IPS-20b (cell line): ENCODE data around the gene SMAD6.

Experiments
- H3K27ac ChIP-seq: one replicate; pipeline ENCODE4 v1.5.1; 2013; ENCODE audit warnings: low read length
- H3K27me3 ChIP-seq: 2 replicates; pipeline ENCODE4 v1.6.1; 2013; ENCODE audit warnings: mild to moderate bottlenecking, low read length, inconsistent platforms; ENCODE audit not compliant: insufficient read depth
- H3K36me3 ChIP-seq: 2 replicates; pipeline ENCODE4 v1.6.1; 2013; ENCODE audit warnings: low read depth, mild to moderate bottlenecking, inconsistent platforms, low read length, moderate library complexity; ENCODE audit not compliant: insufficient read depth
- H3K4me1 ChIP-seq: 2 replicates; pipeline ENCODE4 v1.6.1; 2013; ENCODE audit warnings: mild to moderate bottlenecking, control low read depth, inconsistent platforms, low read length, moderate library complexity; ENCODE audit not compliant: insufficient read depth
- H3K4me3 ChIP-seq: 2 replicates; pipeline ENCODE4 v1.5.1; 2013; ENCODE audit warnings: mild to moderate bottlenecking, low read length, inconsistent platforms
- H3K9ac ChIP-seq: 2 replicates; pipeline ENCODE4 v1.6.1; 2013; ENCODE audit warnings: low read depth, mild to moderate bottlenecking, inconsistent platforms, low read length, moderate library complexity
- H3K9me3 ChIP-seq: 2 replicates; pipeline ENCODE4 v1.6.1; 2013; ENCODE audit warnings: mild to moderate bottlenecking, low read depth, low read length, inconsistent platforms; ENCODE audit not compliant: insufficient read depth

SMAD6 gene

DNA sequence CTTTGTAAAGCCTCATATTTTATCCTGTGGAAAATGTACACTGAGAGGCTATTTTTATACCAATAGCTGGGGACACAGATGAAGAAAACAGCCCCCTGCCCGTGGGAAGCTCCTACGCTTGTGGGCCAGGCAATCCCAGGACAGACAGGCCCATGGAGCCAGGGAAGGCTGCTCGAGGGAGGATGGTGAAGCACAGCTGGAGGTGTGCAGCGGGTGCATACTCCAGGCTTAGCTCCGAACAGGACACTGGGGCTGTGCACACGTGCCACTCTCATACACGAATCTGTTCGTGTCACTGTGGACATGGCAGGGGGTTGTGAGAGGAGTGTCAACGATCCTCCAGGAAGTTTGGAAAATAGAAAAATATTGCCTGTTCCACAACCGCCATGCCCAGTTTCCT is 36.1 kb downstream of the SMAD6 start:
- Histone ChIP-seq H3K27ac (no peak overlapping the region), H3K4me3 (no peak overlapping the region), H3K9ac (no peak overlapping the region), H3K4me1 (no peaks in the 10 kb centered on the region), H3K36me3 (no peaks in the 10 kb centered on the region), H3K9me3 (no peaks in the 10 kb centered on the region), H3K27me3 (no peaks in the 10 kb centered on the region)

DNA sequence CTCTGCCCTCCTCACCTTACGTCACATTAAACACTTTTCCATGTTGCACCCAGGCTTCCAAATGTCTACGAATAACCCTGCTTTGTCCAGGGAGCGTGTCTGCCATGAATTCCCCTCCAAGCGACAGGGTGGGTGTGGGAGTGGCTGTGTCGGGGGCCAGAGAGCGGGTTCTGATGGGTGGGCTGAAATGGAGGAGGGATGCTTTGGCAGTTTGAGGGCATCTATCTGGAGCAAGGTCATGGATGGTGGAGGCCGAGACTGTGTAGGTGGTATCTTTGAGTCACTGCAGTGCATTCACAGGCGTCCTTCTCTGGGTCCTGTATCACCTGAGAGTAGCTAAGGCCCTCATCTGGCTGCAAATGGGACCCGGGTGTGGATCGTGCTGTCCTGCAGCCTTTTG is 36.6 kb downstream of the SMAD6 start:
- Histone ChIP-seq H3K36me3 (no peaks in the 10 kb centered on the region), H3K27ac (no peak overlapping the region)

DNA sequence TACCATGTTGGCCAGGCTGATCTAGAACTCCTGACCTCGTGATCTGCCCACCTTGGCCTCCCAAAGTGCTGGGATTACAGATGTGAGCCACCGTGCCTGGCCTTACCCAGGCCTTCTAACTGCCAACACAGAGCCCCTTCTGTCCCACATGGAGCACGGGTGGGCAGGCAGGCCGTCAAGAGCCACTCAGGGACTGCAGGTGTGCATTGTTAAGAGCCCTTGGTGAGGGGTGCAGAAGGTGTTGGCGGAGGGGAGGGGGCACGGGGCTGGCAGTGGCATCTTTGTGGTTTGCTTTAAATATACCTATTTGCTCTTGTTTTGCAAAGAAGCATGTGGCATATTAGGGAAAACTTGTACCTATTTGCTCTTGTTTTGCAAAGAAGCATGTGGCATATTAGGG is 37.3 kb downstream of the SMAD6 start:
- H3K4me1 ChIP-seq, result 0 out of 2 replicates have a peak, but pooled peaks cover 2% of the 10 kb centered on the region
- no peaks in the 10 kb centered on the region for H3K27me3 ChIP-seq
- H3K27ac ChIP-seq, result no peak overlapping the region
- no peak overlapping the region for H3K4me3 ChIP-seq
- H3K9ac ChIP-seq, result no peak overlapping the region
- H3K36me3 ChIP-seq, result no peaks in the 10 kb centered on the region
- H3K9me3 ChIP-seq, result no peaks in the 10 kb centered on the region

More for the DNA sequence above, 36.6 kb downstream of the SMAD6 start:
- Histone ChIP-seq H3K27me3 (no peaks in the 10 kb centered on the region), H3K9me3 (no peaks in the 10 kb centered on the region), H3K4me3 (no peak overlapping the region), H3K9ac (no peak overlapping the region), H3K4me1 (no peaks in the 10 kb centered on the region)

DNA sequence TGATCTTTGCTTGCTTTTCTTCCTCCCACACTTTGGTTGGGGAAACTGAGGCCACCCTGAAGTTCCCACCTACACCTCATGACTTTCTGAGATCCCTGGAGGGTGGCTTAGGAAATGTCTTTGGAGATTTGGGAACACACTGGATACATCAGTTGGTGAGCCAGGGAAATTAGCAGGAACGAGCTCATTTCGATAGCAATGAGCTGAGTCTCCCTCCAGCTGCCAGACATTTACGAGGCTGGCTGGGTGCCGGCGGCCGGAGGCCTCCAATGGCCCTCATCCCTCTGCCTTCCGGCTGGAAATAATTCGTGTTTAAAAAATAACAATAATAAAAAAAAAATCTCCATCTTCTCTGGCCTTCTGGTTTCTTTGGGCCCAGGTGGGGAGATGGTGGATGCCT is 38.8 kb downstream of the SMAD6 start:
- Histone ChIP-seq H3K36me3 (no peaks in the 10 kb centered on the region), H3K27ac (no peak overlapping the region), H3K4me1 (0 out of 2 replicates have a peak, but pooled peaks cover 8% of the 10 kb centered on the region)

DNA sequence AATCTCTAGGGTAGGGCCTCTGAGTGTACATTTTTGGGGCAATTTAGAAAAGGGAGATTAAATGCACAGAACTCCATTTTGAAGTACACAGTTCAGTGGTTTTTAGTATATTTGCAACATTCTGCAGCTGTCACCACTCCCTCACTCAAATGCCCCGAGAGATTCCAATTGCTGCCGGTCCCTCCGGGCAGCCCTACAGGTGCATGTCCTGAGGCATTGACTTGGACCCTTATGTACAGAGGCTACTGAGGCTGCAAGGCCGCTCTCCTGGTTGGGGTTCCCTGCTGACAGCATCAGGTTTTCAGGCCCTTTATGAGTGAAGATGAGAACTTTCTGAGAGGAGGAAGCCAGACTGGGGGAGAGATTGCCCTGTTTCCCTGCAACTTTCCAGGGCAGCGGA is 39.6 kb downstream of the SMAD6 start:
- Histone ChIP-seq H3K9me3 (no peaks in the 10 kb centered on the region), H3K4me3 (no peak overlapping the region), H3K27me3 (no peaks in the 10 kb centered on the region), H3K36me3 (no peaks in the 10 kb centered on the region), H3K27ac (no peak overlapping the region), H3K9ac (no peak overlapping the region), H3K4me1 (peaks cover 15% of the 10 kb centered on the region; the same call in 1 of the 2 replicates)

More for the DNA sequence above, 38.8 kb downstream of the SMAD6 start:
- H3K4me3 ChIP-seq, result no peak overlapping the region
- no peaks in the 10 kb centered on the region for H3K9me3 ChIP-seq
- H3K9ac ChIP-seq, result no peak overlapping the region
- no peaks in the 10 kb centered on the region for H3K27me3 ChIP-seq

DNA sequence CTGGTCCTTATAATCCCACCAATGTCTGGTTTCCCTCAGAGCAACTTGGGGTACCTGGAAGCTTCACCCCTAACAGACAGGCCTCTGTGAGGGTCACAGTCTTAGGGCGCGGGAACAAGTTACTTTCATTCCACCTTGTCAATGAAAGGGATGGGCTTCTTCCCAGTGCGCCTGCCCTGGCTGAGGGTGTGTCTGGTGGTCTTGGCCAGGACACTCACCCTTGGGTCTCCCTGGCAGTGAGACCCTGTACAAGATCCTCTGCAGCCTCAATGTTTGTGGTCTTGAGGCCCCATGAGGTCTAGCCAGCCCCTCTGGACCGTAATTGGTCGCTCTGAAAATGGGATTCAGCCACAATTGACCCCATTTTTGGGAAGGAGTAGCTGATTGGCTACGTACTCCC is 40.2 kb downstream of the SMAD6 start:
- Histone ChIP-seq H3K27me3 (no peaks in the 10 kb centered on the region), H3K27ac (no peak overlapping the region), H3K9me3 (no peaks in the 10 kb centered on the region), H3K36me3 (no peaks in the 10 kb centered on the region), H3K4me3 (no peak overlapping the region), H3K9ac (no peak overlapping the region), H3K4me1 (peaks cover 19% of the 10 kb centered on the region; the same call in 1 of the 2 replicates)

DNA sequence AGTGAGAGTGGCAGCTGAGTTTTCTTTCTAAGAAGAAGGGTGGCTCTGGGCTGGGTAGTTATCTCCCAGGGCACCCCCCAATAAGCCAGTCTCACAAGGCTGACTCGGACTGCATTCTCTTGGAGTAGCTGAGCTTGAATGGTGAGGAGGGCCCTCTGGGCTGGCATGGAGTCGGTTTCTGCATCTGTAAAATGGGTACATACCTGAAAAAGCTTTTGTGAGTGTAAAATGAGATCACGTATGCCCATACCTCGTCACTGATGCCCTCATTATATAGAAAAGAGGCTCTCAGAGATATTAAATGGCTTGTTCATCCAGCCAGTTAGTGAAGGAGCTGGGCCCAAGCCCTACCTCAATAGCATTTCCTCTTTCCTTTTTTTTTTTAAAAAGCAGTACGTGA is 41.2 kb downstream of the SMAD6 start:
- Histone ChIP-seq H3K9me3 (no peaks in the 10 kb centered on the region), H3K4me3 (no peak overlapping the region), H3K27me3 (no peaks in the 10 kb centered on the region), H3K36me3 (no peaks in the 10 kb centered on the region), H3K9ac (no peak overlapping the region), H3K4me1 (peaks cover 28% of the 10 kb centered on the region; the same call in 1 of the 2 replicates), H3K27ac (no peak overlapping the region)

DNA sequence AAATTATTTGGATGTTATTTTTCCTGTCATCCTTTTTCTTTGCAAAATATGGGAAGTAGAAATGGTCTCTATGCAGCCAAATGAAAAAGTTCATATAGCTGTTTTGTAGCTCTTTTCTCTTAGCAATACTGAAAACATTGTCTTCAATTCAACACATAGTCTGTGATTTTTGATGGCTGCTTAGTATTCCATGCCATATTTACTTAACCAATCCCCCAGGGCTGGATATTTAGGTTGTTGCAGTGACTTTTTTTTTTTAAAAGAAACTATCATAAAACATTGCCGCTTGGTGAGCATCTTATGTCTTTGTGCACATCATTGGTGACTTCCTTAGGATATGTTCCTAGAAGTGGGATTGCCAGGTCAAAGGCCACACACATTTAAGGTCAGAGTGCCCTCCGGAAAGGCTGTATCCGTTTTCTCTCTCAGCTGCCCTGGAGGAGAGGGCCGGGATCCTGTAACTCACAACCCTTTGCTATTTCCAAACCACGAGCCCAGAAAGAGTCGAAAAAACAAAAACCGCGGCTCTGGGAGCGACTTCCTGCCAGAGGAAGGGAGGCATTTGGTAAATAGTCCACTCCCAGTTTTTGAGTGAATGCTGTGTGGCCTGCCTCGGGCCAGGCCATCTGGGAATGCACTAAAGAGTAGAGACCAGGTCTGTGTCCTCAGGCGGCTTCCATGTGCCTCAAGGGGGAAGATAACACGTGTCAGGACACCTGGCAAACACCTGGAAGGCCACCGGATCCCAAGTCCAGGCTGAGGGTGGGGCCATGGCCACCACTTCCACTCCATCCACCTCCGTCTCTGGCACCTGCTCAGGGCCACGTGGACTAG is 41.9 kb downstream of the SMAD6 start:
- H3K27ac ChIP-seq, result no peak overlapping the region
- H3K27me3 ChIP-seq, result no peaks in the 10 kb centered on the region
- no peaks in the 10 kb centered on the region for H3K9me3 ChIP-seq
- no peak overlapping the region for H3K4me3 ChIP-seq
- peaks cover 34% of the 10 kb centered on the region; the same call in 1 of the 2 replicates for H3K4me1 ChIP-seq
- H3K9ac ChIP-seq, result no peak overlapping the region
- H3K36me3 ChIP-seq, result no peaks in the 10 kb centered on the region

DNA sequence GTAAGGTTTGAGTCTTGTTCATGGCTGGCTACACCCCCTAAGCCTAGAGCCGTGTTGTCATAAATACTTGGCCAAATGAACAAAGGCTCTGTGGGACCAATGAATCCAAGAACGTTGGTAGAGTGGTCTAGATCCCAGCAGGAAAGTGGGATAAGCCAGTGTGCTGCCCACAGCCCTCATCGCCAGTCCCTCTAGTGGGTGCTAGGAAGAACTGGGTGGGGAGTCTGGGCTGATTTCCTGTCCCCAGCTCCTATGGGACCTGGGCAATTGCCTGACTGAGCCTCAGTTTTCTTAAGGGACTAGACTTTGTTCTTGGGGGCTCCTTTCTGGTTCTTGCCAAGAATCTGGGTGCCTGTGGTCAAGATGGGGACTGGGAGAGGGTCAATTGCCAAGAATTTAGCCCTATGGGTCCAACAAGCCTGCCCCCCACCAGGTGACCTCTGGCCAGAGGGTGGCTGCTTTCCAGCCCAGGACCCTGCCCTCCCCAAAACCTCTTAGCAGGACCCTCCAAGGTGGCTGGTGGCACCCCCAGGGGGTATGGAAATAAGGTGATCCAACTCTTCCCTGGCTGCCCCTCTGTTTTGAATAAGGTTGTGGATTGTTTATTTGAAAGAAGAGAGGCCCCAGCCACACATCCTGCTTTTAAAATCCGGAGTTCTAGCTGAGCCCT is 42.7 kb downstream of the SMAD6 start:
- Histone ChIP-seq H3K4me3 (no peak overlapping the region), H3K9me3 (no peaks in the 10 kb centered on the region), H3K27ac (no peak overlapping the region), H3K4me1 (peaks cover 34% of the 10 kb centered on the region; the same call in 1 of the 2 replicates), H3K36me3 (no peaks in the 10 kb centered on the region), H3K27me3 (no peaks in the 10 kb centered on the region), H3K9ac (no peak overlapping the region)

DNA sequence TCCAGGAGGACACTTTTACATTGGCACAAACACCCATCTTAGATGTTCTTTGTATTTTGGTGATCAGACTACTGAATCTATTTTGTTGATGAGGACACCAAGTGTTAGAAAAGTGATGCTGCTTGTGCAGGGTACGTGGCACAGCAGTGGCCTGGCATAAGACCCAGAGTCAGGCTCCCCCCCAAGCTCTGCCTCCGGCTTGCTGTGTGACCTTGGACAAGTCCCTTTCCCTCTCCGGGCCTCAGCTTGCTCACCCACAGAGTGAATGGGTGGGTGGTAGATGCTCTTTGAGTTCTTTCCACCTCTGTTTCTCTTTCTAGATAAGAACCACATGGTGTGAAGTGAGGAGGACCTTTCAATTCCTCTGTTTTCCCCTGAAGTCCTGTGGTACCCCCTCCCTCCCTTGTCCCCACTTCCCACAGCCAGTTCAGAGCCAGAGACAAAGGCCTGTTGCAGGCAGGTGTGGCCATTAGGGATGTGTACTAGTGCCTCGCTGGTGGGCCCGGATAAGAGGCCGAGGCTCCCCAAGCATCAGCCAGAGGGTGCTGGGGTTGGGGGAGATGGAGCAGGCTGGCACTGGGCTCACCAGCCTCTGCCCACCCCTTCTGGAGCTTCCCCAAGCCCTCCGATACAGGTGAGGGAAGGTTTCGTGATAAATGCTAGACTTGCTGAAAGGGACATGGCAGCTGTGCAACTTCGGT is 43.6 kb downstream of the SMAD6 start:
- Histone ChIP-seq H3K9ac (no peak overlapping the region), H3K4me3 (no peak overlapping the region), H3K27ac (no peak overlapping the region), H3K27me3 (no peaks in the 10 kb centered on the region), H3K36me3 (no peaks in the 10 kb centered on the region), H3K4me1 (peaks cover 40% of the 10 kb centered on the region; the same call in 1 of the 2 replicates), H3K9me3 (no peaks in the 10 kb centered on the region)

DNA sequence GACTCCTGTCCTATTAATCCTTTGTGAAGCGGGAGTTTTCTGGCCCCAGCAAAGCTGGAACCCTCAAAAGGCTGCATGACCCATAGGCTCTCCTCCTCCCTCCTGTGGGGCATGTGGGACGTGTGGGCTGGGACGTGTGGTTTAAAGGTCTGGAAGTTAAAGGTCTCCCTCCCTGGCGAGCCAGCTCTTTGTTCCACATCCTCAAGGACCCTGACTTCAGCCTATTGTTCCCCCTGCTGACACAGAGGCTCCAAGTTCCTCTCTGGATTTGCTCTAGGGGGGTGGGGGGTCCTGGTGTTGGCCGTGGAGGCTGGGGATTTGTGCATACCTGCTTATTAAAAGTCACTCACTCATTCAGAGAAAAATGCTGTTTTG is 44.2 kb downstream of the SMAD6 start:
- peak overlapping the region; percentile 45 for H3K27ac ChIP-seq
- 0 out of 2 replicates have a peak overlapping the region, but pooled peaks have one; percentile 29 for H3K9ac ChIP-seq
- H3K36me3 ChIP-seq, result no peaks in the 10 kb centered on the region
- no peaks in the 10 kb centered on the region for H3K27me3 ChIP-seq
- H3K4me1 ChIP-seq, result peaks cover 43% of the 10 kb centered on the region; the same call in 1 of the 2 replicates
- no peak overlapping the region for H3K4me3 ChIP-seq
- no peaks in the 10 kb centered on the region for H3K9me3 ChIP-seq
